Endothelial cell of umbilical vein (primary cell): ENCODE data around the gene GRM6. TPM values are rescaled to one million over a fixed set of nuclear protein-coding genes. Genes with fewer than 3 reads are reported as not detected.

Source experiments
- BruUV-seq: library from RNA; stranded (reverse); fragments of 400-500 nt; replicated peaks from 2 replicates; lab custom pipeline; 2021; lab: Mats Ljungman, UMichigan
- CTCF ChIA-PET: fragments of 300-600, 350-600 bp; sonication (Branson Sonifier 250); formaldehyde crosslinking; loops from one replicate; lab custom pipeline; 2021; ENCODE audit warnings: antibody characterized with exemption, inconsistent platforms; lab: Charles Lee
- POLR2A ChIA-PET: fragments of 300-600, 350-600 bp; sonication (Branson Sonifier 250); formaldehyde crosslinking; loops from one replicate; lab custom pipeline; 2021; ENCODE audit warnings: antibody characterized with exemption, inconsistent platforms; lab: Charles Lee
- DNase-seq: peaks from one replicate; pipeline ENCODE4 v3.0.0-alpha.2; 2011; ENCODE audit warnings: low read depth, low spot score
- FAIRE-seq: peaks from 2 replicates; lab custom pipeline; 2011; peaks lifted over from hg19 to GRCh38; lab: Jason Lieb, UNC
- H2AFZ ChIP-seq: 2 replicates; pipeline ENCODE4 v1.6.0; 2012; ENCODE audit warnings: low read depth, low read length, control low read depth, inconsistent platforms
- H3K27ac ChIP-seq: 2 replicates; pipeline ENCODE4 v1.5.1; 2011; ENCODE audit warnings: low read depth, mild to moderate bottlenecking, control low read depth, low read length, moderate library complexity; ENCODE audit not compliant: insufficient read depth
- H3K27me3 ChIP-seq, 2 experiments: 2 replicates each; pipeline versions ENCODE4 v1.6.0 to v1.6.1; 2011; ENCODE audit warnings: low read length in 2 of 2, mixed read lengths in 1 of 2; ENCODE audit not compliant: control insufficient read depth in 2 of 2, insufficient read depth in 2 of 2
- H3K36me3 ChIP-seq, 2 experiments: 2 replicates in 1 of 2; 3 replicates in 1 of 2; pipeline ENCODE4 v1.5.1; 2011; ENCODE audit warnings: low read length in 2 of 2, mild to moderate bottlenecking in 1 of 2, moderate library complexity in 1 of 2; ENCODE audit not compliant: control insufficient read depth in 2 of 2, insufficient read depth in 2 of 2; ENCODE audit errors: extremely low read depth in 1 of 2
- H3K4me1 ChIP-seq: 3 replicates; pipeline ENCODE4 v1.5.1; 2011; ENCODE audit warnings: mild to moderate bottlenecking, low read length; ENCODE audit not compliant: control insufficient read depth, insufficient read depth; ENCODE audit errors: extremely low read depth
- H3K4me2 ChIP-seq: 2 replicates; pipeline ENCODE4 v1.6.1; 2011; ENCODE audit warnings: low read length, control low read depth, mixed read lengths; ENCODE audit not compliant: insufficient read depth
- H3K4me3 ChIP-seq, 3 experiments: fragments of 200-600 bp in 1 of 3; sonication (generic), shearing (Covaris generic) in 1 of 3; replicated peaks in 1 of 3; 2 replicates each; pipeline ENCODE4 v1.5.1; 2011 to 2016; ENCODE audit warnings: control low read depth in 3 of 3, low read length in 3 of 3, mild to moderate bottlenecking in 2 of 3, inconsistent platforms in 1 of 3, low read depth in 1 of 3, moderate library complexity in 1 of 3; ENCODE audit not compliant: insufficient read depth in 1 of 3
- H3K79me2 ChIP-seq: 2 replicates; pipeline ENCODE4 v1.6.0; 2012; ENCODE audit warnings: low read length, inconsistent platforms; ENCODE audit not compliant: control insufficient read depth, insufficient read depth
- H3K9ac ChIP-seq: replicated peaks from 2 replicates; pipeline ENCODE3; 2011; ENCODE audit warnings: low read length, control low read depth; ENCODE audit not compliant: insufficient read depth; ENCODE audit errors: extremely low read depth
- H3K9me1 ChIP-seq: replicated peaks from 3 replicates; pipeline ENCODE4 v1.6.0; 2011; ENCODE audit warnings: mild to moderate bottlenecking, low read length; ENCODE audit not compliant: control insufficient read depth, insufficient read depth; ENCODE audit errors: extremely low read depth
- H3K9me3 ChIP-seq: replicated peaks from 2 replicates; pipeline ENCODE4 v1.5.1; 2012; ENCODE audit warnings: low read length, inconsistent platforms; ENCODE audit not compliant: control insufficient read depth, insufficient read depth
- H4K20me1 ChIP-seq: replicated peaks from 2 replicates; pipeline ENCODE3; 2011; ENCODE audit warnings: mild to moderate bottlenecking, low read length; ENCODE audit not compliant: control insufficient read depth, insufficient read depth; ENCODE audit errors: extremely low read depth
- EZH2 ChIP-seq: IDR thresholded peaks from 2 replicates; pipeline ENCODE4 v1.6.1; 2012; ENCODE audit warnings: borderline replicate concordance, low read depth, mild to moderate bottlenecking, moderate library complexity, low read length, inconsistent platforms; ENCODE audit not compliant: severe bottlenecking
- FOS ChIP-seq: IDR thresholded peaks from 2 replicates; pipeline ENCODE4 v1.6.1; 2011; ENCODE audit warnings: mild to moderate bottlenecking, low read length, moderate library complexity, borderline replicate concordance; ENCODE audit not compliant: insufficient read depth
- GATA2 ChIP-seq: IDR thresholded peaks from 2 replicates; pipeline ENCODE4 v1.7.0; 2011; ENCODE audit warnings: low read depth, mild to moderate bottlenecking, moderate library complexity, mixed read lengths, low read length; ENCODE audit not compliant: insufficient read length, insufficient read depth
- JUN ChIP-seq: IDR thresholded peaks from 2 replicates; pipeline ENCODE4 v1.6.1; 2011; ENCODE audit warnings: borderline replicate concordance, low read depth; ENCODE audit not compliant: insufficient read length, insufficient read depth
- MAX ChIP-seq: IDR thresholded peaks from 2 replicates; pipeline ENCODE4 v1.6.1; 2011; ENCODE audit not compliant: insufficient read depth, insufficient read length
- MYC ChIP-seq: IDR thresholded peaks from one replicate; pipeline ENCODE4 v1.6.1; 2011; ENCODE audit warnings: mild to moderate bottlenecking, low read depth, low read length
- POLR2A ChIP-seq: IDR thresholded peaks from 2 replicates; pipeline ENCODE4 v1.6.1; 2012; ENCODE audit warnings: low read depth, mild to moderate bottlenecking, control low read depth, low read length
- POLR2AphosphoS5 ChIP-seq: IDR thresholded peaks from 2 replicates; pipeline ENCODE4 v1.6.1; 2012; ENCODE audit warnings: low read depth, mild to moderate bottlenecking, control low read depth, low read length, moderate library complexity; ENCODE audit not compliant: insufficient read depth
- dilution Hi-C: fragments of 300-500 bp; cut with MboI; formaldehyde crosslinking; loops from one replicate; pipeline ENCODE4 v1.15.0; 2019; ENCODE audit warnings: low sequenced_read_pairs; ENCODE audit not compliant: extremely low pct_ligation_motif_present
- intact Hi-C: fragments of 100-400 bp; cut with micrococcal nuclease; formaldehyde crosslinking; loops from one replicate; pipeline ENCODE4 v1.10.0; 2022
- polyA plus RNA-seq, 4 experiments: library from polyadenylated mRNA; depleted of rRNA in 3 of 4; stranded (reverse) in 3 of 4; unstranded in 1 of 4; fragments of >200 nt; gene quantifications; 2 replicates each; pipeline versions ENCODE4 v1.2.1 to v1.2.3, GENCODE V29; 2011 to 2012; ENCODE audit warnings: missing spikeins in 1 of 4
- total RNA-seq: library from RNA; stranded (reverse); gene quantifications from 2 replicates; pipeline ENCODE4 v1.2.3, GENCODE V29; 2021
- TF ChIP-seq, protein P1 (sequence below), 2 donors: IDR thresholded peaks; 1 replicate in 1 of 2; 2 replicates in 1 of 2; pipeline ENCODE4 v1.5.1; 2011; ENCODE audit warnings: low read length in 2 of 2, mild to moderate bottlenecking in 2 of 2, moderate library complexity in 2 of 2, control low read depth in 1 of 2, inconsistent platforms in 1 of 2, low read depth in 1 of 2; ENCODE audit not compliant: insufficient read depth in 1 of 2; ENCODE audit errors: extremely low read depth in 1 of 2

The GRM6 gene
- total and polyA plus RNA-seq, 2 donors (not counting 3 experiments of a cell fraction or from before 2014, with no cell fraction given) = not detected

DNA sequence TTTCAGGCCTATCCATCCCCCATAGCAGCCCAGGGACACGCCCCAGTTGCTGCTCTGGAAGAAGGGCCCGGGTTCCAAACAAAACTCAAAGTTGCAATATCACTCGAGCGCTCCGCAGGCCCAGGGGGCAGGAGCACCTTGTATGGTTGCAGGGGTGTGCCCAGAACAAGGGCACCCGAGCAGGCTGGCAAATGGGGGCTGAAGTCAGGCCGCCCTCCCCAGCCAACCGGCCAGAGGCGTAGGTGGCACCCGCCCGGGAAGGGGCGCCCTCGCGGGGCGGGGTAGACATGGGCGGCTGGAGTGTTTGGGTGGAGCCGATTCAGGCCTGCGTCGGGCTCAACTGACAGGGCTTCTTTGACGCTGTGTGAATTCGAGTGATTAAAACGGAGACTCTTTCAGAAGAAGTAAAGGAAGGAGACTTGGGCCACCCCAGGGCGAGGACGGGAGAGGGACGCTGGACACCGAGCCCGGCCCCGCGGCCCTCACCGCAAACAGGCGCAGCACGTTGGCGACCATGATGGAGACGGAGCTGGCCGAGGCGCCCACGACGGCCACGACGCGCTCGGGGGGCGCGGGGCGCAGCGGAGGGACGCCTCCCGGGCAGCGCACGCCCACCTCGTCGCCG is 1.1 kb downstream of the GRM6 start:
- H3K4me2 ChIP-seq = no peak overlapping the region
- H3K9ac ChIP-seq = no peak overlapping the region
- H3K9me3 ChIP-seq = peaks cover 4% of the 10 kb centered on the region
- no peak overlapping the region for H3K4me3 ChIP-seq
- H3K9me1 ChIP-seq = no peaks in the 10 kb centered on the region
- H3K27me3 ChIP-seq = no peaks in the 10 kb centered on the region
- POLR2A ChIA-PET = no interaction called here
- H3K4me1 ChIP-seq = no peaks in the 10 kb centered on the region
- no peak overlapping the region for H3K27ac ChIP-seq
- TF ChIP-seq MYC = no peak
- no peak for TF ChIP-seq POLR2A
- no peak for TF ChIP-seq FOS
- TF ChIP-seq MAX = no peak
- TF ChIP-seq GATA2 = no peak
- no peak for TF ChIP-seq JUN
- no peak for TF ChIP-seq POLR2AphosphoS5
- TF ChIP-seq EZH2 = no peak
- TF ChIP-seq, protein P1, sequence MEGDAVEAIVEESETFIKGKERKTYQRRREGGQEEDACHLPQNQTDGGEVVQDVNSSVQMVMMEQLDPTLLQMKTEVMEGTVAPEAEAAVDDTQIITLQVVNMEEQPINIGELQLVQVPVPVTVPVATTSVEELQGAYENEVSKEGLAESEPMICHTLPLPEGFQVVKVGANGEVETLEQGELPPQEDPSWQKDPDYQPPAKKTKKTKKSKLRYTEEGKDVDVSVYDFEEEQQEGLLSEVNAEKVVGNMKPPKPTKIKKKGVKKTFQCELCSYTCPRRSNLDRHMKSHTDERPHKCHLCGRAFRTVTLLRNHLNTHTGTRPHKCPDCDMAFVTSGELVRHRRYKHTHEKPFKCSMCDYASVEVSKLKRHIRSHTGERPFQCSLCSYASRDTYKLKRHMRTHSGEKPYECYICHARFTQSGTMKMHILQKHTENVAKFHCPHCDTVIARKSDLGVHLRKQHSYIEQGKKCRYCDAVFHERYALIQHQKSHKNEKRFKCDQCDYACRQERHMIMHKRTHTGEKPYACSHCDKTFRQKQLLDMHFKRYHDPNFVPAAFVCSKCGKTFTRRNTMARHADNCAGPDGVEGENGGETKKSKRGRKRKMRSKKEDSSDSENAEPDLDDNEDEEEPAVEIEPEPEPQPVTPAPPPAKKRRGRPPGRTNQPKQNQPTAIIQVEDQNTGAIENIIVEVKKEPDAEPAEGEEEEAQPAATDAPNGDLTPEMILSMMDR (IDR thresholded peaks at IDR 0.05; ENCODE audit: extremely low read depth in 1 of 2, insufficient read depth in 1 of 2, low read depth in 1 of 2, low read length in 2 of 2) = no peak
- H2AFZ ChIP-seq = no peak overlapping the region
- H3K36me3 ChIP-seq = no peaks in the 10 kb centered on the region
- no peak for FAIRE-seq
- no peak for DNase-seq
- intact Hi-C loops (no loop called here), dilution Hi-C loops (no loop called here)
- CTCF ChIA-PET = no interaction called here
- no peaks in the 10 kb centered on the region for H3K79me2 ChIP-seq
- BruUV-seq = no TSS peak
- no peaks in the 10 kb centered on the region for H4K20me1 ChIP-seq
